GM12801 (cell line): Measurements from ENCODE around the gene MYH3.

Experiments
- TF ChIP-seq, protein P1 (sequence below): IDR thresholded peaks from one replicate; pipeline ENCODE4 v1.5.1; 2011; ENCODE audit warnings: control low read depth; ENCODE audit not compliant: insufficient read length; ENCODE audit errors: extremely low read depth

Gene MYH3

DNA sequence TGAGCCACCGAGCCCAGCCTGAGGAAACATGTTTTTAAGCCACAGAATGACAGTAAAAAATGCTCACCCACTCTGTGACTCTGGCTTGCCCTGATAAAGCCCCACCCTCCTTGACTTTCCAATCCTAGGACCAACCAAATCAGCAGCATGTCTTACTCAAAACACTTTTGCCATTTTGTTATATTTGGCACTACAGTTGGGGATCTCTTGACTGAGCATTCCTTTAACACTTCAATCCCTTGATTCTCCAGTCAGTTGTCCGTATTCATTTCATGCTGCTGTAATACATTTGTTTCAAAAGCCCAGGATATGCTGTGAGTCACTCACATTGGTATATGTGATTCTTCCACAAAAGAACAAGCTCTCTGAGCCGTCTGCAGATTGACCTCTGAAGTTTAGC lies 8.2 kb downstream of the MYH3 start:
- TF ChIP-seq, protein P1, sequence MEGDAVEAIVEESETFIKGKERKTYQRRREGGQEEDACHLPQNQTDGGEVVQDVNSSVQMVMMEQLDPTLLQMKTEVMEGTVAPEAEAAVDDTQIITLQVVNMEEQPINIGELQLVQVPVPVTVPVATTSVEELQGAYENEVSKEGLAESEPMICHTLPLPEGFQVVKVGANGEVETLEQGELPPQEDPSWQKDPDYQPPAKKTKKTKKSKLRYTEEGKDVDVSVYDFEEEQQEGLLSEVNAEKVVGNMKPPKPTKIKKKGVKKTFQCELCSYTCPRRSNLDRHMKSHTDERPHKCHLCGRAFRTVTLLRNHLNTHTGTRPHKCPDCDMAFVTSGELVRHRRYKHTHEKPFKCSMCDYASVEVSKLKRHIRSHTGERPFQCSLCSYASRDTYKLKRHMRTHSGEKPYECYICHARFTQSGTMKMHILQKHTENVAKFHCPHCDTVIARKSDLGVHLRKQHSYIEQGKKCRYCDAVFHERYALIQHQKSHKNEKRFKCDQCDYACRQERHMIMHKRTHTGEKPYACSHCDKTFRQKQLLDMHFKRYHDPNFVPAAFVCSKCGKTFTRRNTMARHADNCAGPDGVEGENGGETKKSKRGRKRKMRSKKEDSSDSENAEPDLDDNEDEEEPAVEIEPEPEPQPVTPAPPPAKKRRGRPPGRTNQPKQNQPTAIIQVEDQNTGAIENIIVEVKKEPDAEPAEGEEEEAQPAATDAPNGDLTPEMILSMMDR: no peak

- TF ChIP-seq, protein P1: no peak
Observed at GRCh38 chr17:10648381-10648780, 8.7 kb downstream of the MYH3 start.

GRCh38 chr17:10646392-10646990 lies 10.6 kb downstream of the MYH3 start:
- TF ChIP-seq, protein P1: no peak

DNA sequence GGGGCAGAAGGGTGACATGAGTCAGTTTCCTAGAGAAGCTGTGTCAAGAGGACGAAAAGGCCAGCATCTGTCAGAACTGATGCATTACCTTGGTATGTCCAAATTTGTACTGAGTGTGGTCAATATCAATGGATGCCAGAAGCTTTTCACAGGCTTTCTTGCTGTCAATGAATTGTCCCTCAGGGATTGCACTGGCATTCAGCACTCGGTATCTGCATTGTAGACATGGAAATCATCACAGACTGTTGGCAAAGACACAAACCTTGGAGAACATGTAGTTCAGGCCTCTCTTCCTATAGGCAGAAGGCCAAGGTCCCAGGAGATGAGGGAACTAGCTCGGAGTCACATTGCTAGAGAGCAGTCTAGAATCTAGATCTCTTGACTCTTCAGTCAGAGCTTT lies 16.6 kb downstream of the MYH3 start:
- TF ChIP-seq, protein P1: no peak

DNA sequence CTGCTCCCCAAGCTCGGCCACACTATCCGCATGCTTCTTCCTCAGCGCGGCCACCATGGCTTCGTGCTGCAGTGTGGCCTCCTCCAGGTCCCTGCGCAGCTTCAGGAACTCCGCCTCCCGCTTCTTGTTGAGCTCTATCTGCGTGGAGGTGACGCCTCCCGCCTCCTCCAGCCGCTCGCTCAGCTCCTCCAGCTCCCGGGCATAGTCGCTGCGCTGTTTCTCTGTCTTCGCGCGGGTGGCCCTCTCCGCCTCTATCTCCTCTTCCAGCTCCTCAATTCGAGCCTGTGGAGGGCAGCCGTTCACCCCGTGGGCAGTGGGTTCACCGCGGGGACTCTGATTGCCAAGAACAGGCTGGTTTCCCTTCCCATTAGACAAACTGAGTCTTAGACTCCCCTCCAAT lies 19.0 kb downstream of the MYH3 start:
- TF ChIP-seq, protein P1: no peak

DNA sequence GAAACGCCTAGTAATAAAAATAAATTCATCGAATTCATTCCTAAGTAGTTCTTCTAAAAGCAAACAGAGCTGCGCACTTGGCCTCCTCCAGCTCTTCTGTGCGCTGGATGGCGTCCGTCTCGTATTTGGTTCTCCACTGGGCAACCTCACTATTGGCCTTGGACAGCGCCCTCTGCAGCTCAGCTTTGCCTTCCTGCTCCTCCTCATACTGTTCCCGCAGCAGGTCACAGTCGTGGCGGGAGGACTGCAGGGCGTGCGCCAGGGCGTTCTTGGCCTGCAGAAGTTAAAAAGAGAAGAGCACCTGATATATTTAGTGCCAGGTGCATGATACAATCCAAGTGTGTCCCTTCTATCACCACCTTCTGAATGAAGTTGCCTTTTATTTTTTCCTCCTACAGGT lies 21.8 kb downstream of the MYH3 start:
- TF ChIP-seq, protein P1: no peak

GRCh38 chr17:10633738-10634379 lies 23.2 kb downstream of the MYH3 start:
- TF ChIP-seq, protein P1: no peak
